HEK293T (cell line): ENCODE results near the gene TNIK.

Source experiments
- SP1 ChIP-seq: fragments of 450-650 bp; IDR thresholded peaks from 2 replicates; pipeline ENCODE4 v1.6.1; 2017
- TARDBP ChIP-seq: fragments of 450-650 bp; IDR thresholded peaks from 2 replicates; pipeline ENCODE4 v1.6.1; 2016

DNA sequence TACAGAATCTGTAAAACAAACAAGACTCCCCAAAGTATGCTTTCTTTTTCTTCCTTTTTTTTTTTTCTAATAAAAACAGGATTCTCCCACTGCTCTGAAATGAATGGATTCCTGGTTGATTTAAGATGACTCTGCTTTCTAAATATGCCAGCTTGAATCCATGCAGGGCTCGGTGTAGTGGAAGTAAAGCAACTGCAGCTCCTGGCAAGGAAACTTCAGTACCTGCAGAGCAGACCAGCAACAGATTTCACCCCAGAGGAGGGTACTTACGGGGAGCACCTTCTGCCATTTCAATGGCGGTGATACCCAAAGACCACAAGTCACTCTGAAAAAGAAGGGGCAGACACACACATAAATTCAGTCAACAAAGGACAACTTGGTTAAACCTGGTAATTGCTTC is 283.1 kb downstream of the TNIK start:
- no peak for TF ChIP-seq SP1
- no peak for TF ChIP-seq TARDBP
